ENCODE measurements around the gene APOBEC3G.

DNA sequence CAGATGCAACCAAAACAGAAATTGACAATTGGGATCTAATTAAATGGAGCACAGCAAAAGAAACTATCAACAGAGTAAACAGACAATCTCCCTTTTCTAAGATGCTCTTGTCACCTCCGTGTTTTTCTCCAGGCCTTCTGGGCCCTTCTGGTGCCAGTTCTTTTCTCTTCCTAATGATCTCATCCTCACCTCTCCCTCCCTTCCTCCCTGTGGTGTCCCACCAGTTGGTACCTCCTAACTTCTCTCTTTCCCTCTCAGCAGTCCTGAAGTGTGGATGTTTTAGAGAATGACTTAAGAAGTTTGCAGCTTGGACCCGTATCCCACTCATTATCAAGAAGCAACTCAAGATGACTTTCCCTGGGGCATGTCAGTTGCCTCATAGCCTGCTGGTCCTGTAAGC, 26.4 kb downstream of the APOBEC3G start:
- no peak for TF ChIP-seq CTCF (IDR thresholded peaks at IDR 0.05; ENCODE audit: borderline replicate concordance, extremely low read depth, low read length, poor library complexity, severe bottlenecking)
- no peak for TF ChIP-seq EZH2 (IDR thresholded peaks at IDR 0.05; ENCODE audit: borderline replicate concordance, low read depth, low read length, severe bottlenecking)
